ENCODE measurements around the gene PSMB4. TPM values are rescaled to one million over a fixed set of nuclear protein-coding genes. Genes with fewer than 3 reads are reported as not detected.
A peak's percentile ranks its signal among the peaks of the same experiment; 100 is the strongest.
"Not testable (repeated sequence)": the region's sequence is repeated elsewhere in the genome, so short reads cannot be mapped to it uniquely, and the experiment has no call there.

PSMB4 gene
- total and polyA plus RNA-seq, 4 experiments from 2014 or later = 68.2 to 202 (median 137) TPM

- H3K4me3 Mint-ChIP-seq; H3K4me3 ChIP-seq (ENCODE audit: low read length in 2 of 2); POLR2A ChIA-PET (ENCODE audit: partially characterized antibody): not testable (repeated sequence)
Observed at GRCh38 chr1:151390221-151391078, 8.9 kb upstream of the PSMB4 start.

GRCh38 chr1:151391079-151391563 is 8.3 kb upstream of the PSMB4 start:
- Mint-ChIP-seq H3K36me3 (no peaks in the 10 kb centered on the region), H3K9me3 (no peaks in the 10 kb centered on the region), H3K4me3 (no peak overlapping the region), H3K27ac (no peak overlapping the region), H3K4me1 (no peaks in the 10 kb centered on the region), H3K27me3 (no peaks in the 10 kb centered on the region)
- CTCF ChIA-PET (ENCODE audit: partially characterized antibody) = no interaction called here
- intact Hi-C loops (cut with micrococcal nuclease) = loop anchor here (10.0 kb wide), 1 partner anchor 196 kb away; the partner anchor contains the start of genes PIP5K1A and VPS72
- H3K4me3 ChIP-seq (ENCODE audit: low read length in 2 of 2) = no peak overlapping the region
- H3K9me3 ChIP-seq (ENCODE audit: control insufficient read depth in 1 of 2, low read length in 2 of 2) = no peaks in the 10 kb centered on the region
- H3K27me3 ChIP-seq (ENCODE audit: insufficient read depth, low read length) = no peaks in the 10 kb centered on the region
- H3K4me1 ChIP-seq (ENCODE audit: insufficient read depth, low read length) = no peaks in the 10 kb centered on the region
- POLR2A ChIA-PET (ENCODE audit: partially characterized antibody) = no interaction called here
- no peak overlapping the region for H3K27ac ChIP-seq (ENCODE audit: low read depth, low read length)
- DNase-seq = no peak
- no peaks in the 10 kb centered on the region for H3K36me3 ChIP-seq (ENCODE audit: insufficient read depth, low read length)

More at GRCh38 chr1:151390221-151391078, 8.9 kb upstream of the PSMB4 start:
- CTCF ChIA-PET (ENCODE audit: partially characterized antibody) = interaction anchor here (0.7 kb wide), 1 partner anchor 834 kb away, joined by 3 read pairs; no protein-coding TSS in a partner anchor
- not testable (repeated sequence) for DNase-seq; H3K4me1 ChIP-seq (ENCODE audit: insufficient read depth, low read length); H3K27ac Mint-ChIP-seq; H3K36me3 Mint-ChIP-seq; H3K27ac ChIP-seq (ENCODE audit: low read depth, low read length); H3K4me1 Mint-ChIP-seq; H3K9me3 ChIP-seq (ENCODE audit: control insufficient read depth in 1 of 2, low read length in 2 of 2); H3K36me3 ChIP-seq (ENCODE audit: insufficient read depth, low read length); H3K9me3 Mint-ChIP-seq; H3K27me3 ChIP-seq (ENCODE audit: insufficient read depth, low read length); H3K27me3 Mint-ChIP-seq
- intact Hi-C loops (cut with micrococcal nuclease) = loop anchor here (10.0 kb wide), 1 partner anchor 196 kb away; the partner anchor contains the start of genes PIP5K1A and VPS72

- Mint-ChIP-seq H3K27me3 (no peaks in the 10 kb centered on the region), H3K9me3 (no peaks in the 10 kb centered on the region), H3K36me3 (no peaks in the 10 kb centered on the region), H3K27ac (no peak overlapping the region), H3K4me1 (peaks cover 0 to 2% (median 0%) of the 10 kb centered on the region in 4 donors), H3K4me3 (no peak overlapping the region)
- Histone ChIP-seq H3K27ac (ENCODE audit: low read depth, low read length) (no peak overlapping the region), H3K4me1 (ENCODE audit: insufficient read depth, low read length) (peaks cover 1% of the 10 kb centered on the region), H3K4me3 (ENCODE audit: low read length in 2 of 2) (no peak overlapping the region), H3K9me3 (ENCODE audit: control insufficient read depth in 1 of 2, low read length in 2 of 2) (no peaks in the 10 kb centered on the region), H3K27me3 (ENCODE audit: insufficient read depth, low read length) (no peaks in the 10 kb centered on the region), H3K36me3 (ENCODE audit: insufficient read depth, low read length) (no peaks in the 10 kb centered on the region)
- ChIA-PET CTCF (ENCODE audit: partially characterized antibody) (interaction anchor here (0.7 to 1.3 kb wide), 2 partner anchors 8 to 13 kb away, joined by 3 to 7 read pairs; no protein-coding TSS in a partner anchor), POLR2A (ENCODE audit: partially characterized antibody) (no interaction called here)
- intact Hi-C loops (cut with micrococcal nuclease) = loop anchor here (10.0 kb wide), 1 partner anchor 199 kb away; the partner anchor contains the start of genes PIP5K1A and VPS72
- no peak for DNase-seq
Observed at GRCh38 chr1:151393583-151393982, 5.8 kb upstream of the PSMB4 start.

- H3K4me1 ChIP-seq (ENCODE audit: insufficient read depth, low read length) = peaks cover 19% of the 10 kb centered on the region
- H3K27me3 ChIP-seq (ENCODE audit: insufficient read depth, low read length); H3K27ac ChIP-seq (ENCODE audit: low read depth, low read length); H3K9me3 Mint-ChIP-seq; H3K27me3 Mint-ChIP-seq; DNase-seq; POLR2A ChIA-PET (ENCODE audit: partially characterized antibody); H3K4me3 ChIP-seq (ENCODE audit: low read length in 2 of 2); H3K9me3 ChIP-seq (ENCODE audit: control insufficient read depth in 1 of 2, low read length in 2 of 2); H3K4me3 Mint-ChIP-seq: not testable (repeated sequence)
- intact Hi-C loops (cut with micrococcal nuclease) = loop anchor here (10.0 kb wide), 1 partner anchor 201 kb away; the partner anchor contains the start of genes PIP5K1A and VPS72
- peaks cover 14 to 22% (median 17%) of the 10 kb centered on the region in 4 donors for H3K4me1 Mint-ChIP-seq
- H3K36me3 Mint-ChIP-seq = peaks cover 8 to 19% of the 10 kb centered on the region in 2 donors
- CTCF ChIA-PET (ENCODE audit: partially characterized antibody) = interaction anchor here (1.0 to 2.2 kb wide), 3 partner anchors 56 to 95 kb away, joined by 3 to 8 read pairs (median 7); partner anchors contain the start of gene PI4KB
- peak overlapping the region in 1 of 7 donors; percentile 65 for H3K27ac Mint-ChIP-seq
- peaks cover 10% of the 10 kb centered on the region for H3K36me3 ChIP-seq (ENCODE audit: insufficient read depth, low read length)
Observed at GRCh38 chr1:151396265-151396664, 3.1 kb upstream of the PSMB4 start.

- peaks cover 41% of the 10 kb centered on the region for H3K36me3 ChIP-seq (ENCODE audit: insufficient read depth, low read length)
- POLR2A ChIA-PET (ENCODE audit: partially characterized antibody) = interaction anchor here (1.2 to 1.8 kb wide), 2 partner anchors 57 to 212 kb away, joined by 3 to 4 read pairs; partner anchors contain the start of gene VPS72
Observed at GRCh38 chr1:151401125-151401788, 1.9 kb downstream of the PSMB4 start.

GRCh38 chr1:151401860-151402259 is 2.5 kb downstream of the PSMB4 start:
- intact Hi-C loops (cut with micrococcal nuclease) = no loop called here
- H3K27ac Mint-ChIP-seq = peak overlapping the region; percentile 46 to 86 (median 62)
- peak overlapping the region in 6 of 8 donors; percentile 34 to 60 (median 56) for H3K4me3 Mint-ChIP-seq
- Histone ChIP-seq H3K4me1 (ENCODE audit: insufficient read depth, low read length) (peaks cover 23% of the 10 kb centered on the region), H3K36me3 (ENCODE audit: insufficient read depth, low read length) (peaks cover 46% of the 10 kb centered on the region), H3K4me3 (ENCODE audit: low read length in 2 of 2) (no peak overlapping the region), H3K9me3 (ENCODE audit: control insufficient read depth in 1 of 2, low read length in 2 of 2) (no peaks in the 10 kb centered on the region), H3K27ac (ENCODE audit: low read depth, low read length) (no peak overlapping the region), H3K27me3 (ENCODE audit: insufficient read depth, low read length) (no peaks in the 10 kb centered on the region)
- DNase-seq = no peak
- peaks cover 45 to 69% of the 10 kb centered on the region in 2 donors for H3K36me3 Mint-ChIP-seq
- CTCF ChIA-PET (ENCODE audit: partially characterized antibody) = no interaction called here
- H3K4me1 Mint-ChIP-seq = peaks cover 14 to 31% (median 18%) of the 10 kb centered on the region in 4 donors
- POLR2A ChIA-PET (ENCODE audit: partially characterized antibody) = interaction anchor here (1.2 to 1.4 kb wide), 2 partner anchors 9 to 58 kb away, joined by 3 to 4 read pairs; no protein-coding TSS in a partner anchor
- no peaks in the 10 kb centered on the region for H3K27me3 Mint-ChIP-seq
- no peaks in the 10 kb centered on the region for H3K9me3 Mint-ChIP-seq

More at GRCh38 chr1:151401125-151401788, 1.9 kb downstream of the PSMB4 start:
- no peak overlapping the region for H3K4me3 ChIP-seq (ENCODE audit: low read length in 2 of 2)
- H3K27me3 ChIP-seq (ENCODE audit: insufficient read depth, low read length) = no peaks in the 10 kb centered on the region
- Mint-ChIP-seq H3K36me3 (peaks cover 41 to 64% of the 10 kb centered on the region in 2 donors), H3K4me3 (peak overlapping the region; percentile 90 to 99 (median 95)), H3K27ac (peak overlapping the region; percentile 56 to 99 (median 86)), H3K27me3 (no peaks in the 10 kb centered on the region), H3K9me3 (no peaks in the 10 kb centered on the region), H3K4me1 (peaks cover 14 to 31% (median 18%) of the 10 kb centered on the region in 4 donors)
- H3K4me1 ChIP-seq (ENCODE audit: insufficient read depth, low read length) = peaks cover 23% of the 10 kb centered on the region
- CTCF ChIA-PET (ENCODE audit: partially characterized antibody) = no interaction called here
- intact Hi-C loops (cut with micrococcal nuclease) = no loop called here
- DNase-seq = no peak
- peak overlapping the region; percentile 97 for H3K27ac ChIP-seq (ENCODE audit: low read depth, low read length)
- H3K9me3 ChIP-seq (ENCODE audit: control insufficient read depth in 1 of 2, low read length in 2 of 2) = no peaks in the 10 kb centered on the region

Data from CD4-positive, alpha-beta memory T cell (primary cell).